SK-N-SH treated with all-trans-retinoic acid at 6 μM for 48 hours (cell line): ENCODE results near the gene BTBD16.

Experiments used
- ISL1 ChIP-seq: fragments of 250-450 bp; sonication (Bioruptor Pico); IDR thresholded peaks from 2 replicates; pipeline ENCODE4 v2.1.2; 2022; ENCODE audit warnings: mild to moderate bottlenecking, moderate library complexity
- RARB ChIP-seq: fragments of 250-450 bp; sonication (Bioruptor Pico); IDR thresholded peaks from 2 replicates; pipeline ENCODE4 v1.8.0; 2021; ENCODE audit warnings: mild to moderate bottlenecking, moderate library complexity
- ZFP30 ChIP-seq: fragments of 450-650 bp; formaldehyde crosslinking; IDR thresholded peaks from 2 replicates; pipeline ENCODE4 v1.5.0; 2022; ENCODE audit warnings: mild to moderate bottlenecking, moderate library complexity
- TF ChIP-seq, protein P1 (sequence below): fragments of 250-450 bp; sonication (Bioruptor Pico); IDR thresholded peaks from 2 replicates; pipeline ENCODE4 v1.5.1; 2020; ENCODE audit warnings: low read depth, mild to moderate bottlenecking, moderate library complexity

- no peak for TF ChIP-seq ISL1
- TF ChIP-seq RARB (CRISPR knock-in tag): no peak
- TF ChIP-seq, protein P1, sequence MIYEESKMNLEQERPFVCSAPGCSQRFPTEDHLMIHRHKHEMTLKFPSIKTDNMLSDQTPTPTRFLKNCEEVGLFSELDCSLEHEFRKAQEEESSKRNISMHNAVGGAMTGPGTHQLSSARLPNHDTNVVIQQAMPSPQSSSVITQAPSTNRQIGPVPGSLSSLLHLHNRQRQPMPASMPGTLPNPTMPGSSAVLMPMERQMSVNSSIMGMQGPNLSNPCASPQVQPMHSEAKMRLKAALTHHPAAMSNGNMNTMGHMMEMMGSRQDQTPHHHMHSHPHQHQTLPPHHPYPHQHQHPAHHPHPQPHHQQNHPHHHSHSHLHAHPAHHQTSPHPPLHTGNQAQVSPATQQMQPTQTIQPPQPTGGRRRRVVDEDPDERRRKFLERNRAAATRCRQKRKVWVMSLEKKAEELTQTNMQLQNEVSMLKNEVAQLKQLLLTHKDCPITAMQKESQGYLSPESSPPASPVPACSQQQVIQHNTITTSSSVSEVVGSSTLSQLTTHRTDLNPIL (CRISPR knock-in tag): no peak
- TF ChIP-seq ZFP30: no peak
Observed at GRCh38 chr10:122291739-122292138, 20.6 kb downstream of the BTBD16 start.
